K562 (cell line): ENCODE measurements around the gene RPS27. TPM values are rescaled to one million over a fixed set of nuclear protein-coding genes. Genes with fewer than 3 reads are reported as not detected.

Experiments used
- BRD4 ChIP-seq: fragments of 200-600 bp; sonication (generic); IDR thresholded peaks from 2 replicates; pipeline ENCODE4 v1.6.1; 2017; ENCODE audit warnings: inconsistent platforms
- CBX1 ChIP-seq: sonication (generic); IDR thresholded peaks from 2 replicates; pipeline ENCODE4 v1.6.1; 2016; ENCODE audit warnings: antibody characterized with exemption, low read depth, mild to moderate bottlenecking
- CTCF ChIP-seq, 3 experiments: IDR thresholded peaks in 2 of 3; conservative IDR thresholded peaks in 1 of 3; 2 replicates each; pipeline ENCODE4 v1.5.1; 2011 to 2012; ENCODE audit warnings: low read length in 3 of 3, mild to moderate bottlenecking in 3 of 3, control low read depth in 2 of 3, improper control_type of control experiment in 1 of 3, inconsistent platforms in 1 of 3, low read depth in 1 of 3, mixed read lengths in 1 of 3, moderate library complexity in 1 of 3; ENCODE audit not compliant: insufficient read depth in 2 of 3
- E4F1 ChIP-seq: fragments of 250-450 bp; sonication (Bioruptor Pico); IDR thresholded peaks from 2 replicates; pipeline ENCODE4 v1.5.0; 2021; ENCODE audit warnings: mild to moderate bottlenecking, borderline replicate concordance
- ELK1 ChIP-seq: sonication (generic); formaldehyde crosslinking; IDR thresholded peaks from 2 replicates; pipeline ENCODE4 v1.8.1; 2022; ENCODE audit warnings: missing genetic modification reagents
- ETV6 ChIP-seq, 3 experiments: fragments of 150-350 bp in 1 of 3; sonication (generic) in 1 of 3; formaldehyde crosslinking in 1 of 3; IDR thresholded peaks; 2 replicates each; pipeline versions ENCODE4 v1.6.1 to v1.8.0; 2014 to 2022; ENCODE audit warnings: borderline replicate concordance in 2 of 3, low read depth in 2 of 3, antibody characterized with exemption in 1 of 3, low read length in 1 of 3, mild to moderate bottlenecking in 1 of 3, missing genetic modification reagents in 1 of 3
- EZH2 ChIP-seq: IDR thresholded peaks from 2 replicates; pipeline ENCODE4 v1.6.1; 2012; ENCODE audit warnings: low read depth, mild to moderate bottlenecking, inconsistent platforms, low read length, borderline replicate concordance
- HDAC2 ChIP-seq: fragments of 450-650 bp; IDR thresholded peaks from 2 replicates; pipeline ENCODE4 v1.6.1; 2016; ENCODE audit warnings: mild to moderate bottlenecking
- HMBOX1 ChIP-seq: sonication (generic); IDR thresholded peaks from 2 replicates; pipeline ENCODE4 v1.6.1; 2016
- NFXL1 ChIP-seq: fragments of 450-650 bp; formaldehyde crosslinking; IDR thresholded peaks from 2 replicates; pipeline ENCODE4 v1.4.0; 2021; ENCODE audit warnings: mild to moderate bottlenecking
- PKNOX1 ChIP-seq: fragments of 450-650 bp; IDR thresholded peaks from 2 replicates; pipeline ENCODE4 v1.6.1; 2016
- POLR2AphosphoS2 ChIP-seq: IDR thresholded peaks from 2 replicates; pipeline ENCODE4 v1.6.1; 2012; ENCODE audit warnings: low read length, improper control_type of control experiment
- SOX6 ChIP-seq: fragments of 450-650 bp; IDR thresholded peaks from 2 replicates; pipeline ENCODE4 v1.6.1; 2014; ENCODE audit warnings: mild to moderate bottlenecking
- TAF9B ChIP-seq: fragments of 450-650 bp; IDR thresholded peaks from 2 replicates; pipeline ENCODE4 v1.6.1; 2018; ENCODE audit warnings: mild to moderate bottlenecking; ENCODE audit not compliant: partially characterized antibody
- TFE3 ChIP-seq: fragments of 450-650 bp; formaldehyde crosslinking; IDR thresholded peaks from 2 replicates; pipeline ENCODE4 v1.4.0; 2020; ENCODE audit warnings: mild to moderate bottlenecking, mixed read lengths
- TSC22D4 ChIP-seq: fragments of 450-650 bp; IDR thresholded peaks from 2 replicates; pipeline ENCODE4 v1.6.1; 2016; ENCODE audit warnings: missing genetic modification characterization, missing biosample characterization, control low read depth
- ZNF311 ChIP-seq: fragments of 250-450 bp; sonication (Bioruptor Pico); IDR thresholded peaks from 2 replicates; pipeline ENCODE4 v1.4.0; 2020; ENCODE audit warnings: mild to moderate bottlenecking, moderate library complexity
- ZNF778 ChIP-seq: fragments of 450-650 bp; formaldehyde crosslinking; IDR thresholded peaks from 2 replicates; pipeline ENCODE4 v1.4.0; 2020; ENCODE audit warnings: mild to moderate bottlenecking, moderate library complexity
- polyA plus RNA-seq, 8 experiments: library from polyadenylated mRNA; depleted of rRNA in 4 of 8; stranded (reverse) in 5 of 8; unstranded in 3 of 8; fragments of >200 nt; fragmentation: Nextera tagmentation in 2 of 8; fragmentation: Illumina TruSeq in 1 of 8; extraction: Ambion mirVana in 2 of 8; extraction: Trizol in 1 of 8; gene quantifications; 2 replicates each; pipeline versions ENCODE4 v1.2.1 to v1.2.3, GENCODE V29; 2011 to 2014; ENCODE audit warnings: inconsistent platforms in 1 of 8, missing spikeins in 1 of 8
- total RNA-seq, 7 experiments: library from RNA; depleted of rRNA in 6 of 7; stranded (reverse); fragments of >200 nt in 6 of 7; fragmentation: Illumina TruSeq in 2 of 7; extraction: Trizol in 2 of 7; gene quantifications; 2 replicates each; pipeline versions ENCODE4 v1.2.1 to v1.2.3, GENCODE V29; 2011 to 2021; ENCODE audit warnings: low replicate concordance in 1 of 7

The RPS27 gene
- total and polyA plus RNA-seq, 9 of the 15 experiments (the other 6 are each of a cell fraction or from before 2014, with no cell fraction given), result 2,091 to 9,377 (median 6,706) TPM

- no peak for TF ChIP-seq ELK1
- TF ChIP-seq TAF9B, result peak; percentile 99
- TF ChIP-seq BRD4, result 0 out of 2 replicates have a peak, but pooled peaks have one; percentile 46
- TF ChIP-seq ZNF778 (CRISPR knock-in tag), result no peak
- TF ChIP-seq SOX6, result peak; percentile 59
- TF ChIP-seq CBX1, result peak; percentile 60; the same call in 1 of the 2 replicates
- no peak for TF ChIP-seq TFE3 (CRISPR knock-in tag)
- no peak for TF ChIP-seq HMBOX1
- TF ChIP-seq PKNOX1, result peak; percentile 76
- no peak for TF ChIP-seq TSC22D4
- TF ChIP-seq ETV6 (IDR thresholded peaks at IDR 0.05; ENCODE audit: borderline replicate concordance in 1 of 2, low read depth in 2 of 2, low read length in 1 of 2), result no peak
- TF ChIP-seq ETV6 (CRISPR knock-in tag; IDR thresholded peaks at IDR 0.05; ENCODE audit: borderline replicate concordance), result no peak; the same call in 1 of the 2 replicates
- peak; percentile 55; the same call in 1 of the 2 replicates for TF ChIP-seq HDAC2
- no peak for TF ChIP-seq NFXL1 (CRISPR knock-in tag)
- TF ChIP-seq EZH2, result no peak
- TF ChIP-seq ZNF311 (CRISPR knock-in tag), result no peak
- TF ChIP-seq E4F1 (CRISPR knock-in tag), result no peak
- peak; percentile 96 for TF ChIP-seq POLR2AphosphoS2
- TF ChIP-seq CTCF (IDR thresholded peaks at IDR 0.05 in 2 of 3, conservative IDR thresholded peaks at IDR 0.05 in 1 of 3; ENCODE audit: insufficient read depth in 2 of 3, low read depth in 1 of 3, low read length in 3 of 3), result peak in 1 of 3 experiments; percentile 26; a peak in 1 of 6 replicates
Measured at GRCh38 chr1:153990468-153991150, at the start of gene RPS27 (continued).
